IPS DF 19.7 (cell line): Measurements from ENCODE around the gene ZNF462.

Experiments used
- DNase-seq: peaks from one replicate; pipeline ENCODE4 v3.0.0-alpha.2; 2013; ENCODE audit warnings: low read depth, low spot score

Gene ZNF462

GRCh38 chr9:107054146-107054545, 191.2 kb downstream of the ZNF462 start:
- no peak for DNase-seq

GRCh38 chr9:107059220-107059619, 196.3 kb downstream of the ZNF462 start:
- no peak for DNase-seq

GRCh38 chr9:107060062-107060461, 197.1 kb downstream of the ZNF462 start:
- DNase-seq, result no peak
